GM23338 (cell line): ENCODE results near the gene KLHL7. TPM values are rescaled to one million over a fixed set of nuclear protein-coding genes. Genes with fewer than 3 reads are reported as not detected.

Experiments
- ATAC-seq: fragments of 200-7000 bp; cut with Tn5 transposase; 3 replicates; pipeline ENCODE4 v1.9.1; 2020
- DNase-seq: peaks from one replicate; pipeline ENCODE4 v3.0.0-alpha.2; 2015; ENCODE audit warnings: low spot score
- H2AFZ ChIP-seq: fragments of 200-600 bp; sonication (generic); 2 replicates; pipeline ENCODE4 v1.8.0; 2016; ENCODE audit warnings: antibody characterized with exemption, mild to moderate bottlenecking, moderate library complexity
- H3F3A ChIP-seq: fragments of 200-600 bp; sonication (generic); replicated peaks from 2 replicates; pipeline ENCODE4 v1.8.0; 2017; ENCODE audit warnings: antibody characterized with exemption, mixed run types, low read depth
- H3K27ac ChIP-seq: fragments of 200-600 bp; sonication (generic); 2 replicates; pipeline ENCODE4 v1.6.1; 2016; ENCODE audit warnings: low read depth
- H3K27me3 ChIP-seq: fragments of 200-600 bp; sonication (generic); 2 replicates; pipeline ENCODE4 v1.8.0; 2016; ENCODE audit warnings: mild to moderate bottlenecking, mixed run types, moderate library complexity; ENCODE audit not compliant: insufficient read depth
- H3K36me3 ChIP-seq: fragments of 200-600 bp; sonication (generic); 2 replicates; pipeline ENCODE4 v1.8.0; 2016; ENCODE audit warnings: mild to moderate bottlenecking; ENCODE audit not compliant: insufficient read depth
- H3K4me1 ChIP-seq: fragments of 200-600 bp; sonication (generic); 2 replicates; pipeline ENCODE4 v1.8.0; 2016; ENCODE audit warnings: mild to moderate bottlenecking, moderate library complexity; ENCODE audit not compliant: insufficient read depth
- H3K4me2 ChIP-seq: fragments of 200-600 bp; sonication (generic); 2 replicates; pipeline ENCODE4 v1.7.1; 2017; ENCODE audit warnings: mixed run types
- H3K4me3 ChIP-seq: fragments of 200-600 bp; sonication (generic); 2 replicates; pipeline ENCODE4 v1.6.1; 2016; ENCODE audit warnings: mixed run types
- H3K79me2 ChIP-seq: fragments of 200-600 bp; sonication (generic); replicated peaks from 2 replicates; pipeline ENCODE4 v1.8.0; 2017; ENCODE audit warnings: mild to moderate bottlenecking; ENCODE audit not compliant: insufficient read depth
- H3K9me2 ChIP-seq: fragments of 200-600 bp; sonication (generic); 2 replicates; pipeline ENCODE4 v1.8.0; 2017; ENCODE audit not compliant: insufficient read depth
- H4K20me1 ChIP-seq: fragments of 200-600 bp; sonication (generic); replicated peaks from 2 replicates; pipeline ENCODE4 v1.8.0; 2017; ENCODE audit warnings: mild to moderate bottlenecking; ENCODE audit not compliant: insufficient read depth
- H3K27ac Mint-ChIP-seq: 2 replicates; pipeline ENCODE4 v1.8.0; 2020; ENCODE audit warnings: inconsistent platforms, mild to moderate bottlenecking, moderate library complexity, mixed read lengths
- H3K27me3 Mint-ChIP-seq: 3 replicates; pipeline ENCODE4 v1.8.0; 2022; ENCODE audit warnings: low read depth, mild to moderate bottlenecking, moderate library complexity, mixed read lengths, inconsistent platforms; ENCODE audit not compliant: insufficient read depth, poor library complexity
- H3K36me3 Mint-ChIP-seq: 3 replicates; pipeline ENCODE4 v1.8.0; 2021; ENCODE audit warnings: low read depth, mild to moderate bottlenecking, inconsistent platforms, moderate library complexity, mixed read lengths
- H3K4me1 Mint-ChIP-seq: 3 replicates; pipeline ENCODE4 v1.8.0; 2020; ENCODE audit warnings: mild to moderate bottlenecking, inconsistent platforms, mixed read lengths
- H3K4me3 Mint-ChIP-seq: 3 replicates; pipeline ENCODE4 v1.8.0; 2021; ENCODE audit warnings: moderate library complexity, mild to moderate bottlenecking, inconsistent platforms, mixed read lengths
- H3K9me3 Mint-ChIP-seq: 3 replicates; pipeline ENCODE4 v1.8.0; 2020; ENCODE audit warnings: moderate library complexity, mild to moderate bottlenecking, inconsistent platforms, mixed read lengths
- CREB1 ChIP-seq: fragments of 250-450 bp; sonication (Bioruptor Pico); IDR thresholded peaks from 2 replicates; pipeline ENCODE4 v1.5.0; 2020; ENCODE audit warnings: low read depth, mild to moderate bottlenecking, moderate library complexity
- CTCF ChIP-seq, 2 experiments: fragments of 200-600 bp in 1 of 2; sonication (generic) in 1 of 2; conservative IDR thresholded peaks; 2 replicates each; pipeline versions ENCODE4 v1.5.1 to v1.6.1; 2016 to 2017; ENCODE audit warnings: antibody characterized with exemption in 2 of 2, low read depth in 2 of 2, mild to moderate bottlenecking in 2 of 2, moderate library complexity in 1 of 2
- ETS1 ChIP-seq: IDR thresholded peaks from 2 replicates; pipeline ENCODE4 v1.6.1; 2016; ENCODE audit warnings: antibody characterized with exemption
- EZH2 ChIP-seq: fragments of 200-600 bp; sonication (generic); IDR thresholded peaks from one replicate; pipeline ENCODE4 v1.8.0; 2017; ENCODE audit warnings: antibody characterized with exemption, mild to moderate bottlenecking, low read depth; ENCODE audit not compliant: unreplicated experiment
- EZH2phosphoT487 ChIP-seq: fragments of 200-600 bp; sonication (generic); IDR thresholded peaks from one replicate; pipeline ENCODE4 v1.8.1; 2018; ENCODE audit warnings: antibody characterized with exemption; ENCODE audit not compliant: unreplicated experiment
- JUNB ChIP-seq: IDR thresholded peaks from one replicate; pipeline ENCODE4 v1.6.1; 2016; ENCODE audit warnings: antibody characterized with exemption; ENCODE audit not compliant: unreplicated experiment
- NANOG ChIP-seq: IDR thresholded peaks from 2 replicates; pipeline ENCODE4 v1.6.1; 2016; ENCODE audit warnings: antibody characterized with exemption, borderline replicate concordance
- POLR2AphosphoS5 ChIP-seq: IDR thresholded peaks from 2 replicates; pipeline ENCODE4 v1.6.1; 2016; ENCODE audit warnings: antibody characterized with exemption, low read depth
- STAT1 ChIP-seq: IDR thresholded peaks from one replicate; pipeline ENCODE4 v1.6.1; 2016; ENCODE audit warnings: antibody characterized with exemption; ENCODE audit not compliant: unreplicated experiment
- ZNF114 ChIP-seq: fragments of 250-450 bp; sonication (Bioruptor Pico); IDR thresholded peaks from 2 replicates; pipeline ENCODE4 v1.5.0; 2020; ENCODE audit warnings: mild to moderate bottlenecking, moderate library complexity
- ZNF331 ChIP-seq: fragments of 250-450 bp; sonication (Bioruptor Pico); IDR thresholded peaks from 2 replicates; pipeline ENCODE4 v1.5.0; 2020; ENCODE audit warnings: low read depth, mild to moderate bottlenecking, moderate library complexity
- polyA plus RNA-seq: library from polyadenylated mRNA; unstranded; fragments of >200 nt; fragmentation: Nextera tagmentation; extraction: Ambion mirVana; gene quantifications from 2 replicates; pipeline ENCODE4 v1.2.1, GENCODE V29; 2016
- total RNA-seq: library from RNA; depleted of rRNA; stranded (reverse); fragments of >200 nt; shearing (Covaris generic); gene quantifications from 2 replicates; pipeline ENCODE4 v1.2.3, GENCODE V29; 2014
- TF ChIP-seq, protein P1 (sequence below): fragments of 250-450 bp; sonication (Bioruptor Pico); IDR thresholded peaks from 2 replicates; pipeline ENCODE4 v1.5.0; 2020; ENCODE audit warnings: mild to moderate bottlenecking, moderate library complexity
- TF ChIP-seq, protein P2 (sequence below): IDR thresholded peaks from one replicate; pipeline ENCODE4 v1.6.1; 2018; ENCODE audit warnings: antibody characterized with exemption; ENCODE audit not compliant: unreplicated experiment

The KLHL7 gene
- total and polyA plus RNA-seq, 2 experiments from 2014 or later: 92.5 to 119 TPM

DNA sequence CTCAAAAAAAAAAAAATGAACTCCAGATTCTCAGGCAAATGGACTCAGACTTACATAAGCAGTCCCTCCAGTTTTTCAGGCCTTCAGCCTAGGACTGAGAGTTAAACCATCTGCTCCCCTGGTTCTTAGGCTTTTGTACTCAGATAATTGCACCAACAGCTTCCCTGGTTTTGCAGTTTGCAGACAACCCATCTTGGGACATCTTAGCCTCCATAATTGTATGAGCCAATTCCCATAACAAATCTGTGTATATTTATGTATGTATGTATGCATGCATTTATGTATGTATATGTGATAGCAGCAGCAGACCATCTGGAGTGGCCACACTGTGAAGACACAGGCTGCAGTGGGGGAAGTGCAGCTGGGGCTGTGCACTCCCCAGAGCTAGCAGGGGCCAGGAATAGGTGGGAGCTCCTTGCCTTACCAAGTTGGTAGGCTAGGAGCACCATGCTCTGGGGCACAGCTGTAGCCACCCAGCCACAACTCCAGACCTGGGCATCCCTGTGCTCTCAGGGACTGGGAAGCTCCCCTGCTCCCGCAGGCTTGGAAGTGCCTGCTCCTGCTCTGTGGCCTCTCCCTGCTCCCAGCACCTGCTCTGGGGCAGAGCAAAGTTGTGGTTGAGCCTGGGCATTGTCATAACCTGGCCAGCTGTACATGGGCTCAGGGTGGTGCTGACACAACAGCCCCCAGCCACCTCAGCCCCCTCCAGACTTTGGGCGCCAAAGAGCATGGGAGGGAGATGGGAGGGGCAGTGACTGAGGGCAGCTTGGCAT is 8.9 kb upstream of the KLHL7 start:
- DNase-seq (no peak), ATAC-seq (no peak)
- Histone ChIP-seq H3K4me2 (no peak overlapping the region), H3K4me1 (no peaks in the 10 kb centered on the region), H3K9me2 (no peaks in the 10 kb centered on the region), H3K27ac (no peak overlapping the region), H3F3A (no peaks in the 10 kb centered on the region), H3K36me3 (no peaks in the 10 kb centered on the region), H3K79me2 (no peaks in the 10 kb centered on the region), H2AFZ (no peak overlapping the region), H4K20me1 (no peaks in the 10 kb centered on the region), H3K4me3 (no peak overlapping the region), H3K27me3 (no peaks in the 10 kb centered on the region)
- H3K9me3 Mint-ChIP-seq: no peaks in the 10 kb centered on the region
- TF ChIP-seq POLR2AphosphoS5 (no peak), EZH2phosphoT487 (no peak), JUNB (no peak), NANOG (no peak), STAT1 (no peak), CREB1 (CRISPR knock-in tag) (no peak), ETS1 (no peak), ZNF114 (no peak), CTCF (conservative IDR thresholded peaks at IDR 0.05; ENCODE audit: low read depth in 2 of 2) (no peak), ZNF331 (CRISPR knock-in tag) (no peak), EZH2 (no peak)
- TF ChIP-seq, protein P1, sequence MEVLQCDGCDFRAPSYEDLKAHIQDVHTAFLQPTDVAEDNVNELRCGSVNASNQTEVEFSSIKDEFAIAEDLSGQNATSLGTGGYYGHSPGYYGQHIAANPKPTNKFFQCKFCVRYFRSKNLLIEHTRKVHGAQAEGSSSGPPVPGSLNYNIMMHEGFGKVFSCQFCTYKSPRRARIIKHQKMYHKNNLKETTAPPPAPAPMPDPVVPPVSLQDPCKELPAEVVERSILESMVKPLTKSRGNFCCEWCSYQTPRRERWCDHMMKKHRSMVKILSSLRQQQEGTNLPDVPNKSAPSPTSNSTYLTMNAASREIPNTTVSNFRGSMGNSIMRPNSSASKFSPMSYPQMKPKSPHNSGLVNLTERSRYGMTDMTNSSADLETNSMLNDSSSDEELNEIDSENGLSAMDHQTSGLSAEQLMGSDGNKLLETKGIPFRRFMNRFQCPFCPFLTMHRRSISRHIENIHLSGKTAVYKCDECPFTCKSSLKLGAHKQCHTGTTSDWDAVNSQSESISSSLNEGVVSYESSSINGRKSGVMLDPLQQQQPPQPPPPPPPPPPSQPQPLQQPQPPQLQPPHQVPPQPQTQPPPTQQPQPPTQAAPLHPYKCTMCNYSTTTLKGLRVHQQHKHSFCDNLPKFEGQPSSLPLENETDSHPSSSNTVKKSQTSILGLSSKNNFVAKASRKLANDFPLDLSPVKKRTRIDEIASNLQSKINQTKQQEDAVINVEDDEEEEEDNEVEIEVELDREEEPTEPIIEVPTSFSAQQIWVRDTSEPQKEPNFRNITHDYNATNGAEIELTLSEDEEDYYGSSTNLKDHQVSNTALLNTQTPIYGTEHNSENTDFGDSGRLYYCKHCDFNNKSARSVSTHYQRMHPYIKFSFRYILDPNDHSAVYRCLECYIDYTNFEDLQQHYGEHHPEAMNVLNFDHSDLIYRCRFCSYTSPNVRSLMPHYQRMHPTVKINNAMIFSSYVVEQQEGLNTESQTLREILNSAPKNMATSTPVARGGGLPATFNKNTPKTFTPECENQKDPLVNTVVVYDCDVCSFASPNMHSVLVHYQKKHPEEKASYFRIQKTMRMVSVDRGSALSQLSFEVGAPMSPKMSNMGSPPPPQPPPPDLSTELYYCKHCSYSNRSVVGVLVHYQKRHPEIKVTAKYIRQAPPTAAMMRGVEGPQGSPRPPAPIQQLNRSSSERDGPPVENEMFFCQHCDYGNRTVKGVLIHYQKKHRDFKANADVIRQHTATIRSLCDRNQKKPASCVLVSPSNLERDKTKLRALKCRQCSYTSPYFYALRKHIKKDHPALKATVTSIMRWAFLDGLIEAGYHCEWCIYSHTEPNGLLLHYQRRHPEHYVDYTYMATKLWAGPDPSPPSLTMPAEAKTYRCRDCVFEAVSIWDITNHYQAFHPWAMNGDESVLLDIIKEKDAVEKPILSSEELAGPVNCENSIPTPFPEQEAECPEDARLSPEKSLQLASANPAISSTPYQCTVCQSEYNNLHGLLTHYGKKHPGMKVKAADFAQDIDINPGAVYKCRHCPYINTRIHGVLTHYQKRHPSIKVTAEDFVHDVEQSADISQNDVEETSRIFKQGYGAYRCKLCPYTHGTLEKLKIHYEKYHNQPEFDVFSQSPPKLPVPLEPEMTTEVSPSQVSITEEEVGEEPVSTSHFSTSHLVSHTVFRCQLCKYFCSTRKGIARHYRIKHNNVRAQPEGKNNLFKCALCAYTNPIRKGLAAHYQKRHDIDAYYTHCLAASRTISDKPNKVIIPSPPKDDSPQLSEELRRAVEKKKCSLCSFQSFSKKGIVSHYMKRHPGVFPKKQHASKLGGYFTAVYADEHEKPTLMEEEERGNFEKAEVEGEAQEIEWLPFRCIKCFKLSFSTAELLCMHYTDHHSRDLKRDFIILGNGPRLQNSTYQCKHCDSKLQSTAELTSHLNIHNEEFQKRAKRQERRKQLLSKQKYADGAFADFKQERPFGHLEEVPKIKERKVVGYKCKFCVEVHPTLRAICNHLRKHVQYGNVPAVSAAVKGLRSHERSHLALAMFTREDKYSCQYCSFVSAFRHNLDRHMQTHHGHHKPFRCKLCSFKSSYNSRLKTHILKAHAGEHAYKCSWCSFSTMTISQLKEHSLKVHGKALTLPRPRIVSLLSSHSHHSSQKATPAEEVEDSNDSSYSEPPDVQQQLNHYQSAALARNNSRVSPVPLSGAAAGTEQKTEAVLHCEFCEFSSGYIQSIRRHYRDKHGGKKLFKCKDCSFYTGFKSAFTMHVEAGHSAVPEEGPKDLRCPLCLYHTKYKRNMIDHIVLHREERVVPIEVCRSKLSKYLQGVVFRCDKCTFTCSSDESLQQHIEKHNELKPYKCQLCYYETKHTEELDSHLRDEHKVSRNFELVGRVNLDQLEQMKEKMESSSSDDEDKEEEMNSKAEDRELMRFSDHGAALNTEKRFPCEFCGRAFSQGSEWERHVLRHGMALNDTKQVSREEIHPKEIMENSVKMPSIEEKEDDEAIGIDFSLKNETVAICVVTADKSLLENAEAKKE: no peak
- TF ChIP-seq, protein P2, sequence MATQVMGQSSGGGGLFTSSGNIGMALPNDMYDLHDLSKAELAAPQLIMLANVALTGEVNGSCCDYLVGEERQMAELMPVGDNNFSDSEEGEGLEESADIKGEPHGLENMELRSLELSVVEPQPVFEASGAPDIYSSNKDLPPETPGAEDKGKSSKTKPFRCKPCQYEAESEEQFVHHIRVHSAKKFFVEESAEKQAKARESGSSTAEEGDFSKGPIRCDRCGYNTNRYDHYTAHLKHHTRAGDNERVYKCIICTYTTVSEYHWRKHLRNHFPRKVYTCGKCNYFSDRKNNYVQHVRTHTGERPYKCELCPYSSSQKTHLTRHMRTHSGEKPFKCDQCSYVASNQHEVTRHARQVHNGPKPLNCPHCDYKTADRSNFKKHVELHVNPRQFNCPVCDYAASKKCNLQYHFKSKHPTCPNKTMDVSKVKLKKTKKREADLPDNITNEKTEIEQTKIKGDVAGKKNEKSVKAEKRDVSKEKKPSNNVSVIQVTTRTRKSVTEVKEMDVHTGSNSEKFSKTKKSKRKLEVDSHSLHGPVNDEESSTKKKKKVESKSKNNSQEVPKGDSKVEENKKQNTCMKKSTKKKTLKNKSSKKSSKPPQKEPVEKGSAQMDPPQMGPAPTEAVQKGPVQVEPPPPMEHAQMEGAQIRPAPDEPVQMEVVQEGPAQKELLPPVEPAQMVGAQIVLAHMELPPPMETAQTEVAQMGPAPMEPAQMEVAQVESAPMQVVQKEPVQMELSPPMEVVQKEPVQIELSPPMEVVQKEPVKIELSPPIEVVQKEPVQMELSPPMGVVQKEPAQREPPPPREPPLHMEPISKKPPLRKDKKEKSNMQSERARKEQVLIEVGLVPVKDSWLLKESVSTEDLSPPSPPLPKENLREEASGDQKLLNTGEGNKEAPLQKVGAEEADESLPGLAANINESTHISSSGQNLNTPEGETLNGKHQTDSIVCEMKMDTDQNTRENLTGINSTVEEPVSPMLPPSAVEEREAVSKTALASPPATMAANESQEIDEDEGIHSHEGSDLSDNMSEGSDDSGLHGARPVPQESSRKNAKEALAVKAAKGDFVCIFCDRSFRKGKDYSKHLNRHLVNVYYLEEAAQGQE: no peak
- no peak overlapping the region for H3K4me3 Mint-ChIP-seq
- H3K4me1 Mint-ChIP-seq: no peaks in the 10 kb centered on the region; the same call in 2 of the 3 replicates
- H3K27ac Mint-ChIP-seq: no peak overlapping the region
- peaks cover 4% of the 10 kb centered on the region for H3K36me3 Mint-ChIP-seq
- H3K27me3 Mint-ChIP-seq: peaks cover 2% of the 10 kb centered on the region
